Panc1 (cell line): ENCODE measurements around the gene SSBP3.

Source experiments
- CTCF ChIP-seq: fragments of 450-650 bp; IDR thresholded peaks from 2 replicates; pipeline ENCODE4 v1.5.1; 2017; ENCODE audit warnings: mild to moderate bottlenecking
- POLR2AphosphoS5 ChIP-seq: IDR thresholded peaks from 2 replicates; pipeline ENCODE4 v1.6.1; 2012; ENCODE audit warnings: mild to moderate bottlenecking, low read depth, low read length, moderate library complexity
- REST ChIP-seq, 2 experiments: IDR thresholded peaks; 2 replicates each; pipeline ENCODE4 v1.6.1; 2011 to 2012; ENCODE audit warnings: low read depth in 2 of 2, control low read depth in 1 of 2, low read length in 1 of 2, mild to moderate bottlenecking in 1 of 2, moderate library complexity in 1 of 2; ENCODE audit not compliant: insufficient read depth in 1 of 2

DNA sequence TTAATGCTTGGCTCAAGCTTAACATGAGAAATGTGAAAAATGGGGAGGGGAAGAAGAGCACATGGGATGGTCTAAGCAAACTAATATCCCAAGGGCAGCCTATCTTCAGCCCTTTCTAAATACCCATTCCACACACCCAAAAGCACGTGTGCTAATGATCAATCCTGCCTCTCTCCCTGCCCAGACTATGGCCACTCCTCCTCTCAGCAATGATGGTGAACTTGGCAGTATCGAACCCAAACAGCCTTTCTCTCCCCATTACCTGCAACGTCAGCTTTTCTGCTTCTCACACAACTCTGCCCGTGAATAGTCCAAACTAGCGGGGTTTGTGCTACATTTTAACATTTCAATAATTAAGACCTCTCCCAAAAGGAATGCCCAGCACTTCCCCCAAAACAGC, 41.6 kb downstream of the SSBP3 start:
- TF ChIP-seq CTCF, result no peak
- no peak for TF ChIP-seq POLR2AphosphoS5
- TF ChIP-seq REST (IDR thresholded peaks at IDR 0.05; ENCODE audit: insufficient read depth in 1 of 2, low read depth in 2 of 2, low read length in 1 of 2), result no peak
